Renal cortex interstitium (tissue), 11 donors: ENCODE measurements around the gene LRIF1. TPM values are rescaled to one million over a fixed set of nuclear protein-coding genes. Genes with fewer than 3 reads are reported as not detected.

Source experiments
- DNase-seq, 11 donors: peaks; one replicate each; pipeline ENCODE4 v3.0.0-alpha.2; 2013; ENCODE audit warnings: low read depth in 9 of 11, low spot score in 4 of 11; ENCODE audit errors: extremely low read depth in 1 of 11
- polyA plus RNA-seq, 3 donors: library from polyadenylated mRNA; unstranded; fragments of 120-200 nt; gene quantifications; one replicate each; pipeline ENCODE4 v1.2.1, GENCODE V29; 2013; ENCODE audit not compliant: insufficient read length in 3 of 3

LRIF1 gene
- polyA plus RNA-seq, 3 donors, result 13.6 to 17.6 (median 14.9) TPM

DNA sequence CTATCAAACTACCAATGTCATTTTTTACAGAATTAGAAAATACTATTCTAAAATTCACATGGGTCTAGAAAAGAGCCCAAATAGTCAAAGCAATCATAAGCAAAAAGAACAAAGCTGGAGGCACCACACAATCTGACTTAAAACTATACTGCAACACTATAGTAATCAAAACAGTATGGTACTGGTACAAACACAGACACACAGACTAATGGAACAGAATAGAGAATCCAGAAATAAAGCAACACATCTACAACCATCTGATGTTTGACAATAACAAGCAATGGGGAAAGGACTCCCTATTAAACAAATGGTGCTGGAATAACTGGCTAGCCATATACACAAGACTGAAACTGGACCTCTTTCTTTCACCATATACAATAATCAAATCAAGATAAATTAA is 50.9 kb downstream of the LRIF1 start:
- no peak for DNase-seq

GRCh38 chr1:110903853-110904500 is 59.7 kb downstream of the LRIF1 start:
- DNase-seq, result no peak

- DNase-seq, result no peak
Measured at GRCh38 chr1:110902820-110903463, 60.8 kb downstream of the LRIF1 start.

- DNase-seq, result no peak
Measured at GRCh38 chr1:110899458-110899843, 64.3 kb downstream of the LRIF1 start.

DNA sequence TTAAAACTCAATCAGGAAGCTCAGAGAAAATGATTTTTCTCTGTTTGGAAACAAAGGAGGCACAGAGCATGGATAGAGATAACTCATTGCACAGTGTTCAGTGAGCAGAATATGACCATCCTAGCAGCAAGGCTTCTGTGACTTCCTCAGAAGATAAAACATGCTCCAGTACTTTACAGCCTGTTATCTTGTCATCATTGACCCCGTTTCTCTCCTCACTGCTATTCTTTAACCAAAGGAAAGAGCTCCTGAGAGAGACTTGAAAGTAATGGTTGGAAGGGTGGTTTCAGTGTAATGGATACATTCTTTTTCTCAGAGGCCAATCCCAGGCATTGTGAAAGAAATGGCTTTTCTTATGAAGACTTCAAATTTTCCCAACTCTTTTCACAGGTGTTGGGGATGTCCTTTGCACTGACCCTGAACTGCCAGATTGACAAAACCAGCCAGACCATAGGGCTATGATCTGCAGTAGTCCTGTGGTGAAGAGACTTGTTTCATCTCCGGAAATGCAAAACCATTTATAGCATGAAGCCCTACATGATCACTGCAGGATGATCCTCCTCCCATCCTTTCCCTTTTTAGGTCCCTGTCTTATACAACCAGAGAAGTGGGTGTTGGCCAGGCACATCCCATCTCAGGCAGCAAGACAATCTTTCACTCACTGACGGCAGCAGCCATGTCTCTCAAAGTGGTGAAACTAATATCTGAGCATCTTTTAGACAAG is 64.8 kb downstream of the LRIF1 start:
- no peak for DNase-seq

GRCh38 chr1:110897681-110898080 is 66.0 kb downstream of the LRIF1 start:
- no peak for DNase-seq

Other genes with a start within 250 kb of the LRIF1 start
- 1 to 10 TPM; 5.2 to 7.9 (median 5.7) TPM for gene CD53, start 90.8 kb downstream of the LRIF1 start, polyA plus RNA-seq
- 10 to 100 TPM; 65.6 to 78.5 (median 66.4) TPM for gene DRAM2, start 176.2 kb upstream of the LRIF1 start, polyA plus RNA-seq
- gene CEPT1, start 176.3 kb upstream of the LRIF1 start, polyA plus RNA-seq, result 10 to 100 TPM; 41.3 to 57.9 (median 47.2) TPM
- gene DENND2D, start 236.7 kb upstream of the LRIF1 start, polyA plus RNA-seq, result 10 to 100 TPM; 15.1 to 22.6 (median 15.2) TPM